ENCODE results near the gene SIPA1L3.

The SIPA1L3 gene

GRCh38 chr19:38076337-38076736 lies 169.3 kb downstream of the SIPA1L3 start:
- no peaks in the 10 kb centered on the region for H3K9me3 ChIP-seq (ENCODE audit: control insufficient read depth, insufficient read depth, low read length)
- H3K27me3 ChIP-seq (ENCODE audit: control insufficient read depth, insufficient read depth, low read length) = no peaks in the 10 kb centered on the region
- H3K27ac ChIP-seq (ENCODE audit: low read depth, low read length) = no peak overlapping the region
- peaks cover 3% of the 10 kb centered on the region; the same call in 1 of the 2 replicates for H3K36me3 ChIP-seq (ENCODE audit: control insufficient read depth, insufficient read depth, low read length)
- H3K9ac ChIP-seq (ENCODE audit: low read depth, low read length) = no peak overlapping the region
- H3K4me1 ChIP-seq (ENCODE audit: control insufficient read depth, insufficient read depth, low read length) = peaks cover 12% of the 10 kb centered on the region
- no peak overlapping the region for H3K4me3 ChIP-seq (ENCODE audit: low read depth, low read length)

GRCh38 chr19:38078302-38078930 lies 171.4 kb downstream of the SIPA1L3 start:
- no peak overlapping the region for H3K27ac ChIP-seq (ENCODE audit: low read depth, low read length)
- peaks cover 21% of the 10 kb centered on the region for H3K36me3 ChIP-seq (ENCODE audit: control insufficient read depth, insufficient read depth, low read length)
- no peak overlapping the region for H3K9ac ChIP-seq (ENCODE audit: low read depth, low read length)
- no peaks in the 10 kb centered on the region for H3K9me3 ChIP-seq (ENCODE audit: control insufficient read depth, insufficient read depth, low read length)
- H3K4me3 ChIP-seq (ENCODE audit: low read depth, low read length) = no peak overlapping the region
- no peaks in the 10 kb centered on the region for H3K27me3 ChIP-seq (ENCODE audit: control insufficient read depth, insufficient read depth, low read length)
- peaks cover 12% of the 10 kb centered on the region for H3K4me1 ChIP-seq (ENCODE audit: control insufficient read depth, insufficient read depth, low read length)

GRCh38 chr19:38079926-38080380 lies 172.9 kb downstream of the SIPA1L3 start:
- no peak overlapping the region for H3K9ac ChIP-seq (ENCODE audit: low read depth, low read length)
- H3K9me3 ChIP-seq (ENCODE audit: control insufficient read depth, insufficient read depth, low read length) = no peaks in the 10 kb centered on the region
- H3K27ac ChIP-seq (ENCODE audit: low read depth, low read length) = peak overlapping the region; percentile 64
- peaks cover 23% of the 10 kb centered on the region for H3K36me3 ChIP-seq (ENCODE audit: control insufficient read depth, insufficient read depth, low read length)
- H3K4me3 ChIP-seq (ENCODE audit: low read depth, low read length) = no peak overlapping the region
- H3K4me1 ChIP-seq (ENCODE audit: control insufficient read depth, insufficient read depth, low read length) = peaks cover 9% of the 10 kb centered on the region
- H3K27me3 ChIP-seq (ENCODE audit: control insufficient read depth, insufficient read depth, low read length) = no peaks in the 10 kb centered on the region

GRCh38 chr19:38081547-38082255 lies 174.7 kb downstream of the SIPA1L3 start:
- H3K4me3 ChIP-seq (ENCODE audit: low read depth, low read length) = no peak overlapping the region
- H3K9me3 ChIP-seq (ENCODE audit: control insufficient read depth, insufficient read depth, low read length) = no peaks in the 10 kb centered on the region
- H3K27ac ChIP-seq (ENCODE audit: low read depth, low read length) = no peak overlapping the region
- H3K27me3 ChIP-seq (ENCODE audit: control insufficient read depth, insufficient read depth, low read length) = no peaks in the 10 kb centered on the region
- peaks cover 27% of the 10 kb centered on the region for H3K36me3 ChIP-seq (ENCODE audit: control insufficient read depth, insufficient read depth, low read length)
- peaks cover 9% of the 10 kb centered on the region for H3K4me1 ChIP-seq (ENCODE audit: control insufficient read depth, insufficient read depth, low read length)
- no peak overlapping the region for H3K9ac ChIP-seq (ENCODE audit: low read depth, low read length)

GRCh38 chr19:38082256-38083118 lies 175.5 kb downstream of the SIPA1L3 start:
- H3K27ac ChIP-seq (ENCODE audit: low read depth, low read length) = no peak overlapping the region
- H3K4me3 ChIP-seq (ENCODE audit: low read depth, low read length) = no peak overlapping the region
- no peaks in the 10 kb centered on the region for H3K9me3 ChIP-seq (ENCODE audit: control insufficient read depth, insufficient read depth, low read length)
- H3K27me3 ChIP-seq (ENCODE audit: control insufficient read depth, insufficient read depth, low read length) = no peaks in the 10 kb centered on the region
- H3K4me1 ChIP-seq (ENCODE audit: control insufficient read depth, insufficient read depth, low read length) = peaks cover 9% of the 10 kb centered on the region
- H3K36me3 ChIP-seq (ENCODE audit: control insufficient read depth, insufficient read depth, low read length) = peaks cover 27% of the 10 kb centered on the region
- no peak overlapping the region for H3K9ac ChIP-seq (ENCODE audit: low read depth, low read length)

- Histone ChIP-seq H3K27me3 (ENCODE audit: control insufficient read depth, insufficient read depth, low read length) (no peaks in the 10 kb centered on the region), H3K27ac (ENCODE audit: low read depth, low read length) (no peak overlapping the region), H3K9me3 (ENCODE audit: control insufficient read depth, insufficient read depth, low read length) (no peaks in the 10 kb centered on the region), H3K9ac (ENCODE audit: low read depth, low read length) (no peak overlapping the region), H3K4me1 (ENCODE audit: control insufficient read depth, insufficient read depth, low read length) (peaks cover 9% of the 10 kb centered on the region), H3K36me3 (ENCODE audit: control insufficient read depth, insufficient read depth, low read length) (peaks cover 37% of the 10 kb centered on the region), H3K4me3 (ENCODE audit: low read depth, low read length) (no peak overlapping the region)
Measured at GRCh38 chr19:38084196-38084595, 177.2 kb downstream of the SIPA1L3 start.

- Histone ChIP-seq H3K27me3 (ENCODE audit: control insufficient read depth, insufficient read depth, low read length) (no peaks in the 10 kb centered on the region), H3K9me3 (ENCODE audit: control insufficient read depth, insufficient read depth, low read length) (no peaks in the 10 kb centered on the region), H3K36me3 (ENCODE audit: control insufficient read depth, insufficient read depth, low read length) (peaks cover 27% of the 10 kb centered on the region), H3K4me3 (ENCODE audit: low read depth, low read length) (no peak overlapping the region), H3K9ac (ENCODE audit: low read depth, low read length) (no peak overlapping the region), H3K4me1 (ENCODE audit: control insufficient read depth, insufficient read depth, low read length) (no peaks in the 10 kb centered on the region), H3K27ac (ENCODE audit: low read depth, low read length) (no peak overlapping the region)
Measured at GRCh38 chr19:38089440-38089839, 182.4 kb downstream of the SIPA1L3 start.

GRCh38 chr19:38093154-38093553 lies 186.1 kb downstream of the SIPA1L3 start:
- Histone ChIP-seq H3K27me3 (ENCODE audit: control insufficient read depth, insufficient read depth, low read length) (no peaks in the 10 kb centered on the region), H3K36me3 (ENCODE audit: control insufficient read depth, insufficient read depth, low read length) (peaks cover 25% of the 10 kb centered on the region), H3K27ac (ENCODE audit: low read depth, low read length) (no peak overlapping the region), H3K4me1 (ENCODE audit: control insufficient read depth, insufficient read depth, low read length) (no peaks in the 10 kb centered on the region; the same call in 1 of the 2 replicates), H3K4me3 (ENCODE audit: low read depth, low read length) (no peak overlapping the region), H3K9me3 (ENCODE audit: control insufficient read depth, insufficient read depth, low read length) (no peaks in the 10 kb centered on the region), H3K9ac (ENCODE audit: low read depth, low read length) (no peak overlapping the region)

- H3K9me3 ChIP-seq (ENCODE audit: control insufficient read depth, insufficient read depth, low read length) = no peaks in the 10 kb centered on the region
- H3K27ac ChIP-seq (ENCODE audit: low read depth, low read length) = no peak overlapping the region
- H3K4me1 ChIP-seq (ENCODE audit: control insufficient read depth, insufficient read depth, low read length) = no peaks in the 10 kb centered on the region; the same call in 1 of the 2 replicates
- H3K27me3 ChIP-seq (ENCODE audit: control insufficient read depth, insufficient read depth, low read length) = no peaks in the 10 kb centered on the region
- no peak overlapping the region for H3K4me3 ChIP-seq (ENCODE audit: low read depth, low read length)
- peaks cover 21% of the 10 kb centered on the region for H3K36me3 ChIP-seq (ENCODE audit: control insufficient read depth, insufficient read depth, low read length)
- H3K9ac ChIP-seq (ENCODE audit: low read depth, low read length) = no peak overlapping the region
Measured at GRCh38 chr19:38093587-38093986, 186.6 kb downstream of the SIPA1L3 start.

GRCh38 chr19:38095411-38096308 lies 188.7 kb downstream of the SIPA1L3 start:
- no peak overlapping the region for H3K4me3 ChIP-seq (ENCODE audit: low read depth, low read length)
- no peaks in the 10 kb centered on the region; the same call in 1 of the 2 replicates for H3K4me1 ChIP-seq (ENCODE audit: control insufficient read depth, insufficient read depth, low read length)
- H3K9ac ChIP-seq (ENCODE audit: low read depth, low read length) = no peak overlapping the region
- H3K27ac ChIP-seq (ENCODE audit: low read depth, low read length) = no peak overlapping the region
- peaks cover 24% of the 10 kb centered on the region for H3K36me3 ChIP-seq (ENCODE audit: control insufficient read depth, insufficient read depth, low read length)
- H3K9me3 ChIP-seq (ENCODE audit: control insufficient read depth, insufficient read depth, low read length) = 0 out of 2 replicates have a peak, but pooled peaks cover 5% of the 10 kb centered on the region
- H3K27me3 ChIP-seq (ENCODE audit: control insufficient read depth, insufficient read depth, low read length) = no peaks in the 10 kb centered on the region
